Hepatic stellate cell (primary cell): ENCODE results near the gene ERP29.
"Not testable (repeated sequence)": the region's sequence is repeated elsewhere in the genome, so short reads cannot be mapped to it uniquely, and the experiment has no call there.

Experiments
- DNase-seq: peaks from one replicate; pipeline ENCODE4 v3.0.0; 2011; ENCODE audit warnings: low spot score

Gene ERP29

GRCh38 chr12:112001576-112001975, 11.7 kb upstream of the ERP29 start:
- no peak for DNase-seq

DNA sequence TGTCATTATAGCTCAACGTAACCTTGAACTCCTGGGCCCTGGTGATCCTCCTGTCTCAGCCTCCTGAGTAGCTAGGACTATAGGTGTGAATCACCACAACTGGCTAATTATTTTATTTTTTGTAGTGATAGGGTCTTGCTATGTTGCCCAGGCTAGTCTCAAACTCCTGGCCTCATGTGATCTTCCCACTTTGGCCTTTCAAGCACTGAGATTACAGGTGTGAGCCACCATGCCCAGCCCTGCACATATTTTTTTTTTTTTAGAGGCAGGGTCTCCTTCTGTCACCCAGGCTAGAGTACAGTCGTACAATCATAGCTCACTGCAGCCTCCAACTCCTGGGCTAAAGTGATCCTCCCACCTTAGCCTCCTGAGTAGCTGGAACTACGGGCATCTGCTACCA, 9.2 kb upstream of the ERP29 start:
- DNase-seq = no peak

GRCh38 chr12:112005419-112006395, 7.5 kb upstream of the ERP29 start:
- no peak for DNase-seq

GRCh38 chr12:112007945-112008344, 5.3 kb upstream of the ERP29 start:
- DNase-seq = no peak

GRCh38 chr12:112008918-112009317, 4.3 kb upstream of the ERP29 start:
- no peak for DNase-seq

DNA sequence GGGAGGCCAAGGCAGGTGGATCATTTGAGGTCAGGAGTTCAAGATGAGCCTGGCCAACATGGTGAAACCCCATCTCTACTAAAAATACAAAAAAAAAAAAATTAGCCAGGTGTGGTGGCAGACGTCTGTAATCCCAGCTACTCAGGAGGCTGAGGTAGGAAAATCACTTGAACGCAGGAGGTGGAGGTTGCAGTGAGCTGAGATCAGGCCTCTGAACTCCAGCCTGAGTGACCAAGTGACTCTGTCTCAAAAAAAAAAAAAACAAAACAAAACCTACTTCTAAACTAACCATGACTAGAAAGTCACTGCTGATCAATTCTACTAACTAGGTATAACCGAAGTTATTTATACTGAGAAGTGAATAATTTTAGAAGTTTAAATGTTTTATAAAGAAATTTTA, 3.6 kb upstream of the ERP29 start:
- DNase-seq = not testable (repeated sequence)

DNA sequence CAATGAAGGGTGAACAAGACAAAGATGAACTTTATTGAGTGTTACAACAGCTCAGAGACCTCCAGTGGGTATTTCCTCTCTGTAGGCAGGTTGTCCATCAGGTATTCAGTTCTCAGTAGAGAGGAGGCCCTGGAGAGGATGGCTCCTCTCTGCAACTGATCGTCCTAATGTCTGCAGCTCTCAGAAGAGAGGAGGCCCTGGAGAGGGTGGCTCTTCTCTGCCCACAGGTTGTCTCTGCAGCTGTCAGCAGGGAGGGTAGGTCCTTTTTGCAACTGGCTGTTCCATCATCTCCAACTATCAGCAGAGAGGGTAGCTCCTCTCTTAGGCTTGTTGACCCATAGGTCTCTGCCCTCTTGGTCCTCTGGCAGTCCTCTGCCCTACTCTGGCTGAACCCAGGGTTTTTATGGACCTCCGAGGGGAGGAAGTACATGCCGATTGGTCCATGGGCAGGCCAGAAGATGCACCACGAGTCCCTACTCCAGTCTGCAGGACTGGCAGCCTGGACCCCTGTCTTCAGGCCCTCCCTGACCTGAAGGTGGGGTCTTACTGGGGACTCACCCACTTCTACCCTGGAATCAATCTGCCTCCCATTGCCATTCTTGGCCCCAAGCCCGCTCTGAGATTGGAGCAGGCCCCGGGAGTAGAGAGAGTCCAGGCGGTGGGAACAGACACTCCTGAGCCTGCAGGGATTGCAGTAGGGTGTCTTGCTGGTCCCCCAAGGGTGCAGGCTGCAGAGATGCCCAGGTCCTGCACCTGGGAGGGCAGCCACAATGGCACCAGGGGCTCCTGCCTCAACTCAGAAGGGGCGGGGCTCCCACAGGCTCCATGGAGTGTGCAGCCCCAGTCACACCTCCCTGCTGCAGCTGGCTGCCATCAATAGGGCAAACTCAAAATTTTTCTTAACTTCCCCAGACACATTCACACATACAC, 2.5 kb upstream of the ERP29 start:
- no peak for DNase-seq

GRCh38 chr12:112011685-112012084, 1.5 kb upstream of the ERP29 start:
- DNase-seq = no peak

GRCh38 chr12:112013601-112014402, 576 bp downstream of the ERP29 start:
- peak; percentile 39 for DNase-seq

DNA sequence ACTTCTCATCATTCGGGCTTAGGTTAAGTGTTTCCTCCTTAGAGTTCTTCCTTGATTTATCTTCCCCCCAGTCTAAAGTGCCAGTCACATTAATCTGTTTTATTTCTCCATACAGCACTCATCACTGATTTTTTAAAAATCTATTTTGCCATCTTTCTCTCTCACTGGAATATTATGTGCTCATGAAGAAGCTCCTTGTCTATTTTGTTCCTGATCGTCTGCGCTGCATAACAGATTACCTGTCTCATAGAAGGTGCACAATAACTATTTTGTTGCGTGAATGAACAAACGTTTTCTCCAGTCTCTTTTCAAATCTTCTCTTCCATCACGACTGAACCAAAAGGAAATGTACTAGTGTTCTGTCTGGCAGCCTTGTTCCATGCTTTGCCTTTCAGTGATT, 2.7 kb downstream of the ERP29 start:
- no peak for DNase-seq

DNA sequence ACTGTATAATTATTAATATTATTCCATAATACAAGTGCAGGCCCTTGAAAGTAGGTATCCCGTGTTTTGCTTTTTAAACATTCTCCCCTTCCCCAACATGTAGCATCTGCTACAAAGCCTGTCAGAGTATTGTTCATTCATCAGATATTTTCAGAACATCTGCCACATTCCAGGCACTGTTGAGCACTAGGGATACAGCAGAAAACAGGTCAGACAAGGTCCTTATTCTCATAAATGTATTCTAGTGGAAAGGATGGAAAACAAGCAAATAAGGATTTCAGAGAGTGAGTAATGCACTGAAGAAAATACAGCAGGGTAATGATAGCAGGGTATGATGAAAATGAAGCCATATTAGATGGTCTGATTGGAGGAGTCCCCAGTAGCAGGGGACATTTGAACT, 3.8 kb downstream of the ERP29 start:
- DNase-seq = no peak

GRCh38 chr12:112018571-112019237, 5.5 kb downstream of the ERP29 start:
- peak; percentile 52 for DNase-seq

- DNase-seq = no peak
Measured at GRCh38 chr12:112020947-112021457, 7.8 kb downstream of the ERP29 start.

- no peak for DNase-seq
Measured at GRCh38 chr12:112022241-112023016, 9.2 kb downstream of the ERP29 start.

GRCh38 chr12:112023759-112024396, 10.7 kb downstream of the ERP29 start:
- no peak for DNase-seq

- no peak for DNase-seq
Measured at GRCh38 chr12:112025808-112026375, 12.7 kb downstream of the ERP29 start.

- no peak for DNase-seq
Measured at GRCh38 chr12:112029301-112029700, 16.1 kb downstream of the ERP29 start.

GRCh38 chr12:112031472-112031871, 18.2 kb downstream of the ERP29 start:
- no peak for DNase-seq

GRCh38 chr12:112032292-112032691, 19.1 kb downstream of the ERP29 start:
- no peak for DNase-seq
